GM12874 (cell line): ENCODE results near the gene PARN.

Experiments used
- TF ChIP-seq, protein P1 (sequence below): IDR thresholded peaks from 2 replicates; pipeline ENCODE4 v1.5.1; 2011; ENCODE audit warnings: low read depth, mild to moderate bottlenecking, control low read depth, low read length, moderate library complexity; ENCODE audit not compliant: insufficient read depth

PARN gene

DNA sequence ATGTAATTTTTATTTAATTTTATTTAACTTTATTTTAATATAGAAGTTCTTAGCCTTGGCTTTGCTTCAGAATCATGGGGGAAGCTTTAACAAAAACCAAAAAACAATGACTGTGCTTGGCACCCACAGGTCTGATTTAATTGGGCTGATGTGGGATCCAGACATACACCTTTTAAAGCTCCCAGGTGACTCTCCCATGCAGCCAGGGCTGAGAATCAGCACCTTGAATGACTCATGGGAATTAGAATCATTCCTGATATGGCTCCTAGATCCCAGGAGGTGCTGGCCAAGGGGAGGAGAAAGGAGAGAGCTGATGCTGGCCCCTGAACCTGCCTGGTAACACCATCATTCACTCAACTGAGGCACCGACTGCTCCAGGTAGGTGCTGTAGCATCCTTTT, 240.7 kb downstream of the PARN start:
- TF ChIP-seq, protein P1, sequence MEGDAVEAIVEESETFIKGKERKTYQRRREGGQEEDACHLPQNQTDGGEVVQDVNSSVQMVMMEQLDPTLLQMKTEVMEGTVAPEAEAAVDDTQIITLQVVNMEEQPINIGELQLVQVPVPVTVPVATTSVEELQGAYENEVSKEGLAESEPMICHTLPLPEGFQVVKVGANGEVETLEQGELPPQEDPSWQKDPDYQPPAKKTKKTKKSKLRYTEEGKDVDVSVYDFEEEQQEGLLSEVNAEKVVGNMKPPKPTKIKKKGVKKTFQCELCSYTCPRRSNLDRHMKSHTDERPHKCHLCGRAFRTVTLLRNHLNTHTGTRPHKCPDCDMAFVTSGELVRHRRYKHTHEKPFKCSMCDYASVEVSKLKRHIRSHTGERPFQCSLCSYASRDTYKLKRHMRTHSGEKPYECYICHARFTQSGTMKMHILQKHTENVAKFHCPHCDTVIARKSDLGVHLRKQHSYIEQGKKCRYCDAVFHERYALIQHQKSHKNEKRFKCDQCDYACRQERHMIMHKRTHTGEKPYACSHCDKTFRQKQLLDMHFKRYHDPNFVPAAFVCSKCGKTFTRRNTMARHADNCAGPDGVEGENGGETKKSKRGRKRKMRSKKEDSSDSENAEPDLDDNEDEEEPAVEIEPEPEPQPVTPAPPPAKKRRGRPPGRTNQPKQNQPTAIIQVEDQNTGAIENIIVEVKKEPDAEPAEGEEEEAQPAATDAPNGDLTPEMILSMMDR: no peak

DNA sequence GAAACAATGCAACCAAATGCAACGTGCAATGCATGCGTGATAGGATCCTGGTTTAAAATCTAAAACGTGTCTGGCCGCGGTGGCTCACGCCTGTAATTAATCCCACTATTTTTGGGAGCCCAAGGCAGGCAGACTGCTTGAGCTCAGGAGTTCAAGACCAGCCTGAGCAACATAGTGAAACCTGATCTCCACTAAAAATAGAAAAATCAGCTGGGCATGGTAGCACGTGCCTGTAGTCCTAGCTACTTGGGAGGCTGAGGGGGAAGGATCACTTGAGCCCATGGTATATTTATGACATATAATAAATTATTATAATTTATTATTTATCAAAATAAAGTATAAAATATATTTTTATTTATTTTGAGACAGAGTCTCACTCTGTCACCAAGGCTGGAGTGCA, 241.8 kb downstream of the PARN start:
- TF ChIP-seq, protein P1: no peak

DNA sequence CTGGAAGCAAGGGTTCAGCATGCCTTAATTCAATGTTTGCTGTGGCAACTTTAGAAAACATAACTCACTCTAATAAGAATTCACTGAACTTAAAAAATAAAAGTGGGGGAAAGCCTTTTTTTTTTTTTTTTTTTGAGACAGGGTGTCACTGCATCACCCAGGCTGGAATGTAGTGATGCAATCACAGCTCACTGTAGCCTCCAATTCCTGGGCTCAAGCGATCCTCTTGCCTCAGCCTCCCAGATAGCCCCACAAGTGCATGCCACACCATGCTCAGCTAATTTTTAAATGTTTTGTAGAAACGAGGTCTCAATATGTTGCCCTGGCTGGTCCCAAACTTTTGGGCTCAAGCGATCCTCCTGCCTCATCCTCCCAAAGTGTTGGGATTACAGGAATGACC, 243.9 kb downstream of the PARN start:
- TF ChIP-seq, protein P1: no peak
